HG03558 (cell line): ENCODE data around the gene SMIM44.
"Not testable (repeated sequence)": the region's sequence is repeated elsewhere in the genome, so short reads cannot be mapped to it uniquely, and the experiment has no call there.

Experiments
- ATAC-seq: cut with Tn5 transposase; IDR thresholded peaks from one replicate; pipeline ENCODE4 v1.9.1; 2021; ENCODE audit warnings: moderate number of reproducible peaks; ENCODE audit not compliant: unreplicated experiment; ENCODE audit errors: extremely low read depth

Gene SMIM44

GRCh38 chr19:3462991-3463713 is 20.1 kb downstream of the SMIM44 start:
- no peak for ATAC-seq

DNA sequence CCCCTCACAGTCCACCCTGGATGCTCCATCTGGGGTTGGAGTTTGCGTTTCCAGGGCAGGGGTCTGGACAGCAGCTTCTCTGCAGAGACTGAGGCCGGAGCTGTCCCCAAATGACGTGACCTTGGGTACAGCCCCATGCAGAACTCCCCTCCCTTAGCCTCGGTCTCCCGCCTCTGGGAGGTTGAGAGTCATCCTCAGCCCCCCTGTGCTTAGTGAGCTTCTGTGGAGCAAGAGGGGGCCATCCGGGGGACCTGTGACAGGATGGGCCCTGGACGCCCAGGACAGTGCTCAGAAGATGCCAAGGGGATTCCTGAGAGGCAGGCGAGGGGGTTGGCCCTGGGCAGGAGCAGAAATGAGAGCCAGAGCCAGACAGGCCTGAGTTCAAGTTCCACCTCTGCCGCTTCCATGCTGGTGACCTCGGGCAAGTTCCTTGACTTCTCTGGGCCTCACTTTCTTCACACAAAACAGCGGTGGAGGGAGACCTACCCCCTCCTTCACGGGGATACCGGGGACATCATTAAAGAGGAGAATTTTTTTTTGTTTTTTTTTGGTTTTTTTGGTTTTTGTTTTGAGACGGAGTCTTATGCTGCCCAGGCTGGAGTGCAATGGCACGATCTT is 23.2 kb downstream of the SMIM44 start:
- ATAC-seq: no peak

DNA sequence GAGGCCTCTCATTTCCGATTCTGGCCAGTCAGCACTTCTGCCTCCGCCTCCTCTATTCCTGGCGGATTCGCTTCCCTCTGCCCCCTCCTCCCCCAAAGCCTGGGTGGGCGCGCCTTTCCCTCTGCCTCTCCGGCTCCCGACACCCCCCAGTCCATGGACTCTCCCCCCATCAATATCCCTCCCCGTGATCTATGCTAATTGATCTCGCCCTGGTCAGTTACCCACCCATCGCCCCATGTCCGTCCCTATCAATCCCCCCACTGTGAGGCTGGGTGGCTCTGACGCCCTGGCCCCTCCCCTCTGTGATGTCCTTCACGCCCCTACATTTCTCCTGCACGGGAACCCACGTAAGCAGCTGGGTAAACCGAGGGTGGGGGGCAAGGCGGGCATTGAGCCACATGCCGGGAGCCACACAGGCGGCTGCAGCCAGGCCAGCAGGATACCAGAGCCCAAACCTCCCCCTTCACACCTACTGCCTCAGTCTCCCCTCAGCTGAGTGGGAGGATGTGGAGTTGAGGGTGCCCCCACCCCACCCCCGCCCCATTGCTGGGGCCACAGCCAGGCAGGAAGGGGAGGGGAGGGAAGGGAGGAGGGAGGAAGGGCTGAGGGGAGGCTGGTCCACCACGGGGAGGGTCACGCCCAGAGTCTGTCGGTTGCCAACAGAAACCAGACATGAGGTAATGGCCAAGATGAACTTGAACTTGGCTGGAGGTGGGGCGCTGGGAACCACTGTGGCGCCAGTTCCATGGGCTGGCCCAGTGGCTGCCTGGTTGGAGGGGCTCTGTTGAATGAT is 24.0 kb downstream of the SMIM44 start:
- no peak for ATAC-seq

DNA sequence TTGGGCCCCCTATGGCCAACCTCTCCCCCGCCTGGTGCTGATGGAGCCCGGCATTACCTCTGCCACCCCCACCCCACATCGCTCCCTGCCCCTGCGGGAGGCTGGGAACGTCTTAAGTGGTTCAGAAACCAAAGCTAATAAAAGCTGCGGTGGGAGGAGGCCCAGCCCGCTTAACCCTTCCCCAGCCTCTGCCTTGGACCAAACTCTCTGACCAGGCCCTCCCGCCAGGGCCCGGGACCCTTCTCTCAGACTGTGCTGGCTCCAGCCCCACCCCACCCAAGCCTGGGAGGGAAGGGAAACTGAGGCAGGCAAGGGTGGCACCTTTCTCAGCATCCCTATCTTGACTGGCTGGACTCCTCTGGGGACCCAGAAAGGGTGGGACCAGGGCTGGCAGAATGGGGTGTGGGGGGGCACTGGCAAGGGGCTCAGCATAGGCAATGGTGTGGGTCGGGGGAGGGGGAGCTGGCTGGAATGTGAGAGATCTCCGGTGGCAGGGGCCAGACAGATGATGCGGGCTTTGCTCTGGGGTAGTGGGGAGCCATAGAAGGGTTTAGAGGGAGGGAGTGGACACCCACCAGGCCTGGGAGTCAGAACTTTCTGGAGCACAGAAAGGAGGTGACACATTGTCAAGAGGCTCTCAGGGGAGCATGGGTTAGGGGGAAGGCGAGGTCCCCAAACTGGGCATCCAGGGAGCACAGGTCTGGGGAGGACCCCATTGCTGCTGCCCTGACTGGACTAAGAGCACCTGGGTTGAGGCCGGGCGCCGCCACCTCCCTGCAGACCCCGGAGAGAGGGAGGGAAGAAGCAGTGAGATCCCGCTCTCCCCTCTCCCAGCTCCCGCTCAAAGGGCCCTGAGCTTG is 24.8 kb downstream of the SMIM44 start:
- ATAC-seq: no peak

DNA sequence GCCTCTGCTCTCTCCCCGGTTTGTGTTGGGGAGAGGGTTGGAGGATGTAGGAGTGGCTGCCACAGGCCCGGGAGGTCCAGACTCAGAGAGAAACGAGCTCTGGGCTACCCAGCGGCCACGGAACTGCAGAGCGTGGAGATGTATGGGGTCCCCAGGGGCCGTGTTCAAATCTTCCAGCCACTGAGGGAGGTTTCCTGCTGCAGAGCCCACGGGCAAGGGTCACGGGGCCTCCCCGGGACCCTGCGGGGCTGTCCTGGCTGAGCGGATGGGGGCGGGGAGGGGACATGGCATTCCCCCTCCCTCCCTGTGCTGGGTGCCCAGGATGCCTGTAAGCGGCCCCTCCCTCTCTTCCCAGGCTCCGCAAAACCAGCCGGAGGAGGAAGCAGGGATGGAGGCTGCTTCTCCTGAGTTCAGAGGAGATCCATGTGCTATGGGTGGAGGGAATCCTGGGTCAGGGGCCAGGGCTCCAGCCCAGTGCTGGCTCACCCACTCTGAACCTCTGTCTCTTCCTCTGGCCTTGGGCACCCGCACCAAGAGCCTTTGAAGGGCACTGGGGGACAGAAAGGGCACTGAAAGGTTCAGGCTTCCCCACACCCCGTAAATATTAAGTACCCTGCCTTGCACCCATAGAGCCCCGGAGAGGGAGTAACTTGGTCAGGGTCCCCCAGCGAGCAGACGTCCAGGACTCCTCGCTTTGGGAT is 25.6 kb downstream of the SMIM44 start:
- ATAC-seq: no peak

GRCh38 chr19:3456925-3457527 is 26.2 kb downstream of the SMIM44 start:
- ATAC-seq: no peak

DNA sequence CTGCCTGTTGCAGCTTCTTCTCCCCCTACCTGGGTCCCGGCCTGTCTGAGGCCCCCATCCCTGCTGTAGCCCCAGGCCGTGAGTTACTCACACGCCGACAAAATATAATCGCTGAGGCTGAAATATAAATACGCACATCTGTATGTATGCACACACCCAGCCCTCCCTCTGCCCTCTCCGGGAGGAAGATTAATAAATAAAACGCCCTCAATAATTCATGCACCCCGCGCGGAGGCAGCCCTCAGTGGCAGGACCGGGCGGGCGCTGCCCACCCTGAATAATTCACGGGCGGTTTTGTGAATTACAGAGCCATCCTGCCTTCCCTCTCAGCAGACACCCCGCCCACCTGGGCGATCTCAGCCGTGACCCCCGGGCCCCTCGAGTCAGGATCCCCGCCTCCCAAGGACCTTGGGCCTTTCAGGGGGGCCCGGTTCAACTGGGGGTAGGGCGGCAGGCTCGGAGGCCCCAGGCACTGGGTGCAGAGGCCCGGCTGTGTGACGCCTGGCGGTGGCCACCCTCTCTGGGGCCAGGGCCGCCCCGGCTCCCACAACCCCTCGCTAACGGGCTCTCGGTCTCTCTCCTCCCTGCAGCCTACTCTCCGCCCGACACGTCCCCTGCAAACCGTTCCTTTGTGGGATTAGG is 27.2 kb downstream of the SMIM44 start:
- ATAC-seq: no peak

GRCh38 chr19:3455393-3455955 is 27.8 kb downstream of the SMIM44 start:
- ATAC-seq: no peak

DNA sequence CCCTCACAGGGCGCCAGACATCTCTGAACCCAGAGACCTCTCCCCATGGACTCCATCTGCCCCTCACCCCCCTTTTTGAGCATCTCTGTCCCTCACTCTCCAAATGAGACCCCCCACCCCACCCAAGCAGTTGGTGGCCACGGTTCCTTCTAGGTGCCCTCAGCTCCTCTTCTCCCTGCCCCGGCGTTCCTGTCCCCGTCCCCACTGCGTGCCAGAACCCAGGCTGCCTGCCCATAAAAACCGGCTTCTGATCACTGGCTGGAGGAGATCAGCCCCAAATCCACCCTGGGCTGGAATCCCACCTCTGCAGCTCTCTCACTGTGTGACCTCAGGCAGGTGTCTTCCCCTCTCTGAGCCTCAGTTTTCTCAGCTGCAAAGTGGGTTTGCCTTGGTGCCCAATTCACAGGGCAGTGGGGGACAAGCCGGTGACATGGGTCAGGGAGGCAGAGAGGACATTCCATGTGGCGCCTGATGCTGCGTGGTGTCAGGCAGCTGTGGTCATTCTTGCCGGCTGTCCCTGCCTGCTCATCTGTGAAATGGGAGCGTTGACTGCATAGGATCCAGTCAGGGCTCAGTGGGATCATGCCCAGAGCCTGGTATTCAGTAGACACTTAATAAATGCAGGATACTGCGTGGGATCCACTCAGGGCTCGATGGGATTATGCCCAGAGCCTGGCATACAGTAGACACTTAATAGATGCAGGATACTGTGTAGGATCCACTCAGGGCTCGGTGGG is 28.4 kb downstream of the SMIM44 start:
- ATAC-seq: no peak

DNA sequence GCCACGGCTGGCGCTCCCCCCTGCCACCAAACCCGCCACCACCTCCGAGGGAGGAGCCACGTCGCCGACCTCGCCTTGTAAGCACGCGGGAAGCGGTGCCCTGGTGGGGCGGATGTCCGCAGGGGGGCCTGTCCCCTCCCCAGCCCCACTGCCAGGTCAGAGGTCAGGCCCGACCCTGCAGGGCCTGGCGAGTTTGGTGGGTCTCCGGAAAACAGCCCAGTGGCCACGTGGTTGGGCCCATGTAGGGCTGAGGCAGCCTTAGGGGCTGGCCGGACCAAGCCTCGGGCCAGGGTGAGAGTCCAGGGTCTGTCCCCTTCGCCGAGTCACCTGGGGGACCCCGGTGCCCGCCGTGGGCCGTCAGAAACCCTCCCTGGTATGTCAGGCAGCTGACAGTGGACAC is 29.4 kb downstream of the SMIM44 start:
- no peak for ATAC-seq

- not testable (repeated sequence) for ATAC-seq
These were observed 30.4 kb downstream of the SMIM44 start for GRCh38 chr19:3452942-3453214.

DNA sequence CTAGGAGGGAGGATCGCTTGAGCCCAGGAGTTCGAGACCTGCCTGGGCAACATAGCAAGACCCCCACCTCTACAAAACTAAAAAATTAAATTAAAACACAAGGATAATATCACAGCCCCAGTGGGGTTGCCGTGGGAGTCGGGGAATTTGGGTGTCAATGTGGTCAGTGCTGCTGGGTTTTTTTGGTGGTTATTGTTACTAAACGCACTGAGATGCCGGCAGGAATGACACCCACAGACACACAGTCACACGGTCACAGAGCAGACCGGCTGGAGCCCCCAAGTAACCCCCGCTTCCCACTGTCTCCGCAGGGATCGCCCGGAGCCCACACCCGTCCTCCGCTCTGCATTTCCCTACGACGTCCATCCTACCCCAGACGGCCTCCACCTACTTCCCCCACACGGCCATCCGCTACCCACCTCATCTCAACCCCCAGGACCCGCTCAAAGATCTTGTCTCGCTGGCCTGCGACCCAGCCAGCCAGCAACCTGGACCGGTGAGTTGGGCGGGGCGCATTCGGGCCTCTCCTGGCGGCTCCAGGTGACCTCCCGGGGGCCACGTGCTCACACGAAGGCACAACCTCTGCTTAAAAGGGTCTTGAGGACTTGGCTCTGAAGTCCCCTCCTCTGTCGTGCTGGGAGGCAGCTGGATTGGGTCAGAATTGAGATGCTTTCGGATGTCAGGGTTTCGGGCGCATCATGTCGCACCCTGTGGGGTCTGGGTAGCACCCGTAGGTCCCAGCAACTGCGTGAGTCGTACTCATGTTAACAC is 30.9 kb downstream of the SMIM44 start:
- no peak for ATAC-seq

DNA sequence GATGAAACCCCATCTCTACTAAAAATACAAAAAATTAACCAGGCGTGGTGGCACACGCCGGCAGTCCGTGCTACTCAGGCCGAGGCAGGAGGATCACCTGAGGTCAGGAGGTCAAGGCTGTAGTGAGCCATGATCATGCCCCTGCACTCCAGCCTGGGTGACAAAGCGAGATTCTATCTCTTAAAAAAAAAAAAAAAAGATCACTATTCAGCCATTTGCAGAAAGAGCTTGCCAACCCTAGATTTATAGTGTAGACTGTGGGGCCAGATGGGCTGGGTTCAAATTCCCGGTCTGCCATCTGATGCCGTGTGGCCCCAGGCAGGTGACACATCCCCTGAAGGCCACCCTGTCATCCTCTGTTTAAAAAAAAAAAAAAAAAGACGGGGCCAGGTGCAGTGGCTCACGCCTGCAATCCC is 31.8 kb downstream of the SMIM44 start:
- no peak for ATAC-seq

- no peak for ATAC-seq
These were observed 32.3 kb downstream of the SMIM44 start for GRCh38 chr19:3450796-3451411.

DNA sequence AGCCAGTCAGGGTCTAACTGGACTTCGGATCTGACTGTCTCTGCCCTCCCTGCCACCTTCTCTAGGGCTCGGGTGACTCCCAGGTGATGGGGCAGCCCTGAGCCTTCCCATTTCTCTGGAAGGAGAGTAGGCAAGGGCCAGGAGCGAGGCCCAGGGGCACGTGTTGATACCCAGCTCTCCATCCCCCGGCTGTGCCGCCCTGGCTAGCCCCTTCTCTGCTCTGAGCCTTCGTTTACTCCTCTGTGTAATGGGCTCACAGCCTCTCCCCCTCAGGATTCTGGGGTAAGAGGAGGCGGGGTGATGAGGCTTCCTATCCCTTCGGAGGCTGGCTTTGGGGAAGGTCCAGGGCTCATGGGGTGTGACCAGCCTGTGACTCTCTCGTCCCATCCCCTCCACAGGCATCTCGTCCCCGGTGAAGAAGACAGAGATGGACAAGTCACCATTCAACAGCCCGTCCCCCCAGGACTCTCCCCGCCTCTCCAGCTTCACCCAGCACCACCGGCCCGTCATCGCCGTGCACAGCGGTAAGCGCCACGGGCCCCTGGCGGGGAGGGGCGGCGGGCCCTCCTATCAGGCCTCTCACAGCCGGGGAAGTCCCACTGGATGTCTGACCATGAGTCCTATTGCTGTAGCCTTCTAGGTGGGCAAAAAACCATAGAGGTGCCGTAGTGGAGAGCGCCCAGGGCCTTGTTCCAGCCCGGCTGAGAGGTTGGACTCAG is 34.5 kb downstream of the SMIM44 start:
- no peak for ATAC-seq

- not testable (repeated sequence) for ATAC-seq
These were observed 36.6 kb downstream of the SMIM44 start for GRCh38 chr19:3446657-3447056.
